ENCODE measurements around the gene NANOGP8. TPM values are rescaled to one million over a fixed set of nuclear protein-coding genes. Genes with fewer than 3 reads are reported as not detected.

Gene NANOGP8
- total RNA-seq, 1 donor from 2014 or later: 0.44 TPM

DNA sequence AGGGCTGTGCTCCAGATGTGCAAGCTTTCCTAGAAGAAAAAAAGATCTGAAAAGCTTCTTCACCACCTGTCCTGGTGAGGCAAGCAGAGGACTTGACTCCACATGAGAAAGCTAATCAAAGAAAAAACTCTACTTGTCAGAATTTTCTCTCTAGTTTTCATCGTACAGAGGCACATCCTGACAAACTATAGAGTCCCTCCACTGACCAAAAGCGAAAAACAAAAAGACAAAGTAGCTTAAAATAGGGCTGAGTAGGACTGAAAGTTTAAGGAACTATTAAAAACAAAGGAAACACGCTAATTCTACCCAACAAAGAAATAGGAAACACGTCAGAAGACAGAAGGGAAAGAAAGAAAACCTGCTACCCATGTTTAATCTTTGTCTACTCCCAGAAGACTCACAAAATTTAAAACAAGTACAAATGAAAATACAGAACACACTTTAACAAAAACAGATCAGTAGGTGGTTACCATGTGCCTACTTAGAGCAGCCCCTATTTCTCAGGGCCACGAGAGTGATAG lies 26.5 kb downstream of the NANOGP8 start:
- ATAC-seq: no peak

DNA sequence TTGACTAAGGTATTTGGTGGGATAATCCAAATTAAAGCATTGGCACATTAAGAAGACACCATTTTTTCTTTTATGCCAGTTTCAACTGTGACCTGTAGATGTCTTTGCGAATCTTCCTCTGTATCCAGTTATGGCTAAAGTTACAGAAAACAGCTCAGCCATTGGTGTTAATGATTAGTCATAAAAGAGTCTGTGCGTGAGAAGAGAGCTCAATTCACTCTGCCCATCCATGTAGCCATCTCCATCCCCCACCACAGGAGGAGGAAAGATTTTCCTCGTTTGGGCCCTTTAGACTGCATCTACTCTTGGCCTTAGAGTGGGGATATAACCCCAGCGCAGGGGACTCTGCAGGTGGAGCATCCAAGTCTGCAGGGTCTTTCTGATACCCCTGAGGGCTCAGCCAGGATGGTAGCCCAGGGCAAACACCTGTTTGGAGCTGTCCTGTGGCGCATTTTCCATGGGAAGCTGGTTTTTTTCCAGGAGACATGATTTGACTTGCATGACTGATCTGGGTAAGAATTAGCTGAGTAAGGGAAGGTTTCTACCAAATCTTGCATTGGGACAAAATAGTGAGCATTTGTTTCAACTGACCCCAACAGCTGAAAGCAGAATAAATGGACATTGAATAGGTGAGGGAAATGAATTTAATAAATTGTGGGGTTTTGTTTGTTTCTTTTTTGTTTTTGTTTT lies 29.5 kb downstream of the NANOGP8 start:
- peak; percentile 9 for ATAC-seq

DNA sequence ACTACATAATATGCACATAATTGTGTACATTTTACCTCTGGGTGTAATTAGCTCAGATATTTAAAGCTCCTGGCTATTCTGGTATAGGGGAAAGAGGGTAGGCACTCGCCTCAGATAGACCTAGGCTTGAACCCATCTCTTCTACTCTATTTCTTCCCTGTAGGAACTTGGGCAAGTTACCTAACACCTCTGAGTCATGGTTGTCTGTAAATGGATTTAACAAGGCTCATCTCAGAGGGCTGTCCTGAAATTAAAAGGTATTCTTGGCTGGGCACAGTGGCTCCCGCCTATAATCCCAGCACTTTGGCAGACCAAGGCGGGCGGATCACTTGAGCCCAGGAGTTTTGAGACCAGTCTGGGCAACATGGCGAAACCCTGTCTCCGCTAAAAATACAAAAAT lies 30.7 kb downstream of the NANOGP8 start:
- ATAC-seq: peak; percentile 85

DNA sequence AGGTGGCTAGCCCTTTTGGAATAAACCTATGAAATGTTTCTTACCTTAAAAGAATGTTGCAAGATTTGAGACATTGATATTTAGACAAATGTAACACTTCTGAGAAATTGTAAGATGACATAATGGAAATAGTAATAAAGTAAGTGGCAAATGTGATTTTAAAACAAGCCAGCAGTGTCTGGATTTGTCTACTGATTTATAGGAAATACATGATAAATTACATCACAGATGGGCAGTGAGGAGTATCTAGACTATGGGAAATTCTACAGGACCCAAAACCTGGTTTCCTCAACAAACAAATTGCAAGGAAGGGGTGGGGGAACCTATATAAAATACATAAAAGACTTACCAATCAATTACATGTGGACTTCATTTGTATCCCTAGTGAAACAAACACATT lies 37.1 kb downstream of the NANOGP8 start:
- ATAC-seq: no peak

DNA sequence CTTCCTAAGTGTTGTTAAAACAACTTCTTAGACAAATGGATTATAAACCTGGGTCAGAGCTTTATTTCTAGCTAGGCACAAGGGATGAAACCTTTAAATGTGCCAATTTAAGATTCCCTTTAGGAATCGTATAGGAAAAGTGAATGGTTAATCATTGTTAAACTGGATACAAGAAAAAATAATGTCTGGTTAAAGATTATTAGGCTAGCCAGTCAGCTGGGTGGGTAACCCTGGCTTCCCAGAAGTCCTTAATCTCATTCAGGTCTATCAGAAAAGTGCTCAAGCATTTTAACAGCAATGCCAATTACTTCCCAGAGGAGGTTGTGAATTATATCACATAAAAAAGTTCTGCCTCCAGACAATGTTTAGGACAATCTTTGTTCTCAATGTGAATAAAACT lies 37.6 kb downstream of the NANOGP8 start:
- no peak for ATAC-seq

DNA sequence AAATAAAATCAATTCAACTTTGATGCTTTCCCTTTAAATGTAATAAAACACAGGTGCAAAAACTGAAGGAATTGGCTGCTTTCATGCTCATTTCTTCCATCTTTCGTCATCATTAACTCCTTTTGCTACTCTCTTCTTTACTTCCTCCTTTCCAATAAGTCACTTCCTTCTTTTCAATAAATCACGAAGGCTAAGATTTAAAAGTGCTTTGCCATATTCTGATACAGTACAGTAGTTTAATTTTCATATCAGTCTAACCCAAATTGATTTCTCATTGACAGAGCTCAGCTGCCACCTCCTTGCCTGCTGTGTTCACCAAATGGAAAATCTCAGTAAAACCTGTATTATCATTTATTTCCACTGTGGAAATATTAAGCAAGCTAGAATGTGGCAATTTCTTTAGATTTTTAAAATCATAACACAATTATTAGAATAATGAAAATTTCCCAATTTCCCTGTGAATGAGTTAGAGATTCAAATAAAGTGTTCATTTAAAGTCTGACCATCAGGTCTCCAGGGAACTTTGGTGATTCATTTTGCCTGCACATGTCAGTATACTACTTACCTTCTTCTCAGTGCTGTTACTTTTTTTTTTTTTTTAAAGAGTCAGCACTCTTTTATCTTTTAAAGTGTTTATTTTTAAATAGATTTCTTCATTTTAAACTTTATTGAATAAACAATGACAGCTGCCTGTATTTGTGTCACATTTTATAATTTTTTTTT lies 41.6 kb downstream of the NANOGP8 start:
- no peak for ATAC-seq

DNA sequence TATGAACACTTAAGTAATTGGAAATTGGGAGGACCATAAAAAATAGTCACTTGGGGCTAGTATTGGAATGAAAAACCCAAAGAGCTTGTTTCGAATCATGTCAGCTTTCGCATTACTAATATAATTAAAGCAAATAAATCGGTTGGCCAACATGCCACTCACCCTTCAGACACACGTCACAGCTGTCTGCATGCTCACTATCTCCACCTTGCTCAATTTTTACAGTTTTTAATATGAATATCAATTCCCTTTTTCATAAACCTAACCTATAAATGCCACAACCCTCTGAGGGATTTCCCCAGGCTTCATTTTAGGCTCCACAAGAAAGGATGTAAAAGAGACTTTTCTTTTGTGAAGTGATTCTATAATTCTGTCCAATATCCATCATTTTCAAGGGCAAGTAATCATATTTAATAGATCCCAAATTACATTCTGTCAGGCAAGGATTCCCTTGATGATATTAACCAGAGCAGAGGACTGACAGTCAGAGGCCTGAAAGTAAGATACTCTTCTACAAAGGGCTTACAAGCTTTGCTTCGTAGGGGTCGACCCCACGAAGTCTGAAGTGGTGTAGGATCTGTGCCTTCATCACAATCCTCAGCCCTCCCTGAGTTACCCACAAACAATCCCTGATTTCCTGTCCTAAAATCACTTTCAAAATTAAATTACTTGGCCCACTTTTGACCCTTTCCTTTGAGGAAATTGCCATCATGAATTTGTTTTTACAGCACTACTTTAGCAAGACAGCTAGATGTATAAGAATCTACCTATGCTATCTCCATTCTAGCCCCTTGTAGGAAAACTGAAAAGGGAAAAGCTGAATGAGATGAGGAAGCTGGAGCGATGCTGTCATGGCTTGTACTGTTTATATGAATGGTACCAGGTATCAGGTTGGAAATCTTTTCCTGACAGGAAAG lies 44.5 kb downstream of the NANOGP8 start:
- ATAC-seq: no peak

DNA sequence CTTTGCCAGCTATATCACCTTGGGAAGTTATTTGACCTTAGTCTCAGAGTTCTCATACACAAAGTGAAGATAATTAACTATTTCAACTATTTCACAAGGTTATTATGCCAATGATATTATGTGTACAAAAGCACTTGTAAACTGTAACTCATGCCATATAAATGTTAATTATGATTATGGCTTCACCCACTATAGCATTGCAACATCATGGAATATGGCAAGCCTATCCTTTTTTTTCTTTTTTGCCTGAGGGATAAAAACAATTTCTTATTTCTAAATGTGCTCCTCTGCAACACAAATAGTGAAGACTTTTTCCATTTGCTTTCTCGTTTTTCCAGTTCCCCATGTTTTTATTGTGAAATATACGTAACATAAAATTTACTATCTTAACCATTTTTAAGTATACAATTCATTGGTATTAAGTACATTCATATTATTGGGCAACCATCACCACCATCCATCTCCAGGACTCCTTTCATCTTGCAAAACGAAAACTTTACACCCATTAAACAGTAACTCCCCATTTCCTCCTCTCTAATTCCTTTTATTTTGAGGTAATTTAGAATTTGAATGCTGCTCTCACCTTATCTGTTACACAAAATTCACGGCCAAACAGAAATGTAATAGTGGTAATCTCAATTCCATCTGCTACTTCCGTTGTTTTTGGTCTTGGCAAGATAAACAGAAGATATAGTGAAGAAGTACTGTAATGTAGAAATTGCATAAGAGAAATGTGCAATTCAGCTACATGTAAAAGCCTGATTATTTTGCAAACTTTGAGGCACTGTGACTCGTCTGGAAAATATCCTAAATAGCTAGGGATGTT lies 46.3 kb downstream of the NANOGP8 start:
- peak; percentile 60 for ATAC-seq

Other genes starting within 250 kb of the NANOGP8 start
- 28.7 TPM for gene AQR, start 115.6 kb downstream of the NANOGP8 start, total RNA-seq
- 114 TPM for gene ZNF770, start 97.0 kb downstream of the NANOGP8 start, total RNA-seq